Kidney (tissue), 14 donors: Measurements from ENCODE around the gene THBS3. TPM values are rescaled to one million over a fixed set of nuclear protein-coding genes. Genes with fewer than 3 reads are reported as not detected.

Source experiments
- DNase-seq, 5 donors: peaks; one replicate each; pipeline ENCODE4 v3.0.0-alpha.2; 2013 to 2020
- FAIRE-seq: peaks from 2 replicates; lab custom pipeline; 2012; peaks lifted over from hg19 to GRCh38; lab: Jason Lieb, UNC
- H3K27ac ChIP-seq, 2 donors: one replicate each; pipeline ENCODE4 v1.7.0; 2013; ENCODE audit warnings: low read depth in 2 of 2, low read length in 2 of 2, inconsistent platforms in 1 of 2
- H3K27me3 ChIP-seq: one replicate; pipeline ENCODE4 v1.7.1; 2013; ENCODE audit warnings: low read length, inconsistent platforms; ENCODE audit not compliant: control insufficient read depth, insufficient read depth
- H3K36me3 ChIP-seq, 3 donors: one replicate each; pipeline versions ENCODE4 v1.7.0 to v1.7.1; 2013; ENCODE audit warnings: low read length in 3 of 3, control low read depth in 1 of 3, inconsistent platforms in 1 of 3; ENCODE audit not compliant: insufficient read depth in 3 of 3, control insufficient read depth in 2 of 3
- H3K4me1 ChIP-seq, 3 donors: one replicate each; pipeline versions ENCODE4 v1.7.0 to v1.7.1; 2013; ENCODE audit warnings: low read length in 3 of 3, inconsistent platforms in 1 of 3, low read depth in 1 of 3; ENCODE audit not compliant: control insufficient read depth in 2 of 3, insufficient read depth in 2 of 3
- H3K4me3 ChIP-seq, 3 donors: one replicate each; pipeline versions ENCODE4 v1.7.0 to v1.8.1; 2013; ENCODE audit warnings: low read length in 3 of 3, control low read depth in 1 of 3, inconsistent platforms in 1 of 3
- H3K9ac ChIP-seq, 3 donors: one replicate each; pipeline versions ENCODE4 v1.7.0 to v1.7.1; 2013; ENCODE audit warnings: low read length in 3 of 3, control low read depth in 1 of 3, inconsistent platforms in 1 of 3
- H3K9me3 ChIP-seq, 3 donors: one replicate each; pipeline versions ENCODE4 v1.7.0 to v1.7.1; 2013; ENCODE audit warnings: low read length in 3 of 3, control low read depth in 1 of 3, inconsistent platforms in 1 of 3; ENCODE audit not compliant: control insufficient read depth in 2 of 3, insufficient read depth in 1 of 3
- intact Hi-C: fragments of 100-400 bp; cut with DNase I; formaldehyde crosslinking; loops from one replicate; pipeline ENCODE4 v1.11.1; 2022
- polyA plus RNA-seq: library from polyadenylated mRNA; stranded (reverse); fragments of 350-450 nt; fragmentation: Illumina TruSeq; extraction: RNeasy Lipid Tissue Mini Kit (QIAGEN cat#74804); gene quantifications from one replicate; pipeline ENCODE4 v1.2.3, GENCODE V29; 2014; ENCODE audit warnings: low read depth, low replicate concordance; ENCODE audit not compliant: insufficient read depth
- total RNA-seq: library from RNA; stranded (reverse); fragmentation: NEBNext Ultra II Directional; extraction: Animal tissue kit (Norgen Biotek cat#: 25700); gene quantifications from one replicate; pipeline ENCODE4 v1.2.1, GENCODE V29; 2021
- TF ChIP-seq, protein P1 (sequence below): IDR thresholded peaks from 3 replicates; pipeline ENCODE4 v1.5.1; 2012; ENCODE audit warnings: mild to moderate bottlenecking, moderate library complexity, borderline replicate concordance; ENCODE audit not compliant: insufficient read depth; ENCODE audit errors: extremely low read depth
- donor health status: control.
- donor health status: control.
- donor health status: control.
- donor health status: control.
- donor health status: control.
- donor health status: DM: yes; HTN: yes; CAD: no.
- donor health status: Normal renal cell carcinoma (clear cell type).

THBS3 gene
- total and polyA plus RNA-seq, 2 donors from 2014 or later: 21.4 to 33.0 TPM

DNA sequence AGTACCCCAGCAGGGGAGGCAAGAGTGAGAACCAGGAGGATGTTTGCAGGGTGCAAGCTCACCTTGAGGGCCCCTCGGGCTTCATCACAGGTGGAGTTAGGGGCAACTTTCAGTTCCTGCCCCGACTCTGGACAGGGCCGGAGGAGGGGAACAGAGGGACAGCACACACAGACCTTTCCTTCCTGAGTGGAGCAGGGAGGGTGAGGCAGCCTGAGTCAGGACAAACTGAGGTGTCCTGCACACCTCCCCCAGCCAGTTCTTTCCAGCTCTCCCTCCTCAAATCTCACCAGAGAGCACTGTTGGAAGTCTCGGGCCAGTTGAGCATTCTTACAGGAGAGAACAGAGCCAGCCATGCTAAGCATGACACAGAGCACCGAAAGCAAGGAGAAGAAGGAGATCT lies 46.1 kb upstream of the THBS3 start:
- Histone ChIP-seq H3K4me3 (peak overlapping the region in 1 of 3 donors; percentile 71), H3K27me3 (no peaks in the 10 kb centered on the region), H3K36me3 (peaks cover 0 to 4% (median 4%) of the 10 kb centered on the region in 3 donors), H3K9me3 (no peaks in the 10 kb centered on the region), H3K4me1 (peaks cover 0 to 19% (median 12%) of the 10 kb centered on the region in 3 donors), H3K9ac (peak overlapping the region in 1 of 3 donors; percentile 85), H3K27ac (no peak overlapping the region)
- DNase-seq (peak in 1 of 5 donors; percentile 60), FAIRE-seq (no peak)
- intact Hi-C loops: no loop called here
- TF ChIP-seq, protein P1, sequence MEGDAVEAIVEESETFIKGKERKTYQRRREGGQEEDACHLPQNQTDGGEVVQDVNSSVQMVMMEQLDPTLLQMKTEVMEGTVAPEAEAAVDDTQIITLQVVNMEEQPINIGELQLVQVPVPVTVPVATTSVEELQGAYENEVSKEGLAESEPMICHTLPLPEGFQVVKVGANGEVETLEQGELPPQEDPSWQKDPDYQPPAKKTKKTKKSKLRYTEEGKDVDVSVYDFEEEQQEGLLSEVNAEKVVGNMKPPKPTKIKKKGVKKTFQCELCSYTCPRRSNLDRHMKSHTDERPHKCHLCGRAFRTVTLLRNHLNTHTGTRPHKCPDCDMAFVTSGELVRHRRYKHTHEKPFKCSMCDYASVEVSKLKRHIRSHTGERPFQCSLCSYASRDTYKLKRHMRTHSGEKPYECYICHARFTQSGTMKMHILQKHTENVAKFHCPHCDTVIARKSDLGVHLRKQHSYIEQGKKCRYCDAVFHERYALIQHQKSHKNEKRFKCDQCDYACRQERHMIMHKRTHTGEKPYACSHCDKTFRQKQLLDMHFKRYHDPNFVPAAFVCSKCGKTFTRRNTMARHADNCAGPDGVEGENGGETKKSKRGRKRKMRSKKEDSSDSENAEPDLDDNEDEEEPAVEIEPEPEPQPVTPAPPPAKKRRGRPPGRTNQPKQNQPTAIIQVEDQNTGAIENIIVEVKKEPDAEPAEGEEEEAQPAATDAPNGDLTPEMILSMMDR: no peak

DNA sequence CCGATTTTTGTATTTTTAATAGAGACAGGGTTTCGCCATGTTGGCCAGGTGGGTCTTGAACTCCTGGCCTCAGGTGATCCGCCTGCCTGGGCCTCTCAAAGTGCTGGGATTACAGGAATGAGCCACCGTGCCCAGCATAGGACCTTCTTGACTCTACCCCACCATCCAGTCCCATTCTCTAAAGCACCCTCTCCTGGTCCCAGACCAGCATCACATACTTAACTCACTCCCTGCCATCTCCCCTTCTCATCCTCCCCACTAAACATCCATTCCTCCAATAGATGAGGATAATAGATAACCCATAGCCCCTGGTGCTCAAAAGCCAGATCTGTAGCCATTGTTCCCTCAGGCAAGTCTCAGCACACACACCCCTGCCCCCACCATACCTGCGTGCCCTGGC lies 45.5 kb upstream of the THBS3 start:
- peaks cover 0 to 4% (median 0%) of the 10 kb centered on the region in 3 donors for H3K36me3 ChIP-seq
- H3K9me3 ChIP-seq: no peaks in the 10 kb centered on the region
- no peak overlapping the region for H3K27ac ChIP-seq
- H3K27me3 ChIP-seq: no peaks in the 10 kb centered on the region
- H3K4me3 ChIP-seq: no peak overlapping the region
- intact Hi-C loops: no loop called here
- H3K4me1 ChIP-seq: peaks cover 0 to 19% (median 12%) of the 10 kb centered on the region in 3 donors
- no peak for FAIRE-seq
- DNase-seq: no peak
- peak overlapping the region in 1 of 3 donors; percentile 26 for H3K9ac ChIP-seq
- TF ChIP-seq, protein P1: no peak

DNA sequence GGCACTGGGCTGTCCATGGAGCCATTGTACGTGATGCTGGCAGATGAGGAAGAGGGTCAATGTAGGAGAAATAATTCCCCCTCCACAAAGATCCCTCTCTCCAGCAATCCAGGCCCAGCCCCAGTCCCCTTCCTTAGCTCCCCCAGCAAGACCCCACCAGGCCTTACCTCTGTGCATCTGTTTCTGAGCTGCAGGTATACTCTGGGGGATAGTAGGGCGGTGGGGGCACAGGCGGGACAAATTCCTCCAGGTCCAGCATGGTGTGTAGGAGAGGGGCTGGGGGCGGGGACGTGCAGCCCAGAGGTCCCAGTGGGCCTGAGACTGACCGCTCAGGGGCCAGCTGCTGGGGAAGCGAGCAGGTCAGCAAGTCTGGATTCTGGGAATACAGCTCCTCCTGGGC lies 43.9 kb upstream of the THBS3 start:
- FAIRE-seq (no peak), DNase-seq (no peak)
- Histone ChIP-seq H3K9me3 (no peaks in the 10 kb centered on the region), H3K9ac (no peak overlapping the region), H3K4me1 (peaks cover 0 to 19% (median 12%) of the 10 kb centered on the region in 3 donors), H3K27ac (no peak overlapping the region), H3K4me3 (no peak overlapping the region), H3K27me3 (no peaks in the 10 kb centered on the region), H3K36me3 (no peaks in the 10 kb centered on the region)
- intact Hi-C loops: no loop called here
- TF ChIP-seq, protein P1: no peak
